WTC11 (cell line): ENCODE results near the gene FHL1. TPM values are rescaled to one million over a fixed set of nuclear protein-coding genes. Genes with fewer than 3 reads are reported as not detected.

Experiments used
- ATAC-seq: fragments of 200-7000 bp; cut with Tn5 transposase; 2 replicates; pipeline ENCODE4 v1.10.0; 2021; ENCODE audit warnings: mild to moderate bottlenecking, moderate library complexity
- CTCF ChIA-PET: fragments of 300-600 bp; sonication (Branson Sonifier 250); formaldehyde crosslinking; loops from one replicate; lab custom pipeline; 2021; ENCODE audit warnings: antibody characterized with exemption; lab: Charles Lee
- POLR2A ChIA-PET: fragments of 350-600 bp; sonication (Branson Sonifier 250); formaldehyde crosslinking; loops from one replicate; lab custom pipeline; 2021; ENCODE audit warnings: antibody characterized with exemption; lab: Charles Lee
- DNase-seq: peaks from one replicate; pipeline ENCODE4 v3.0.0; 2021; ENCODE audit warnings: low spot score
- H3K27ac Mint-ChIP-seq: 2 replicates; pipeline ENCODE4 v1.8.0; 2021; ENCODE audit warnings: mixed read lengths
- H3K27me3 Mint-ChIP-seq: 2 replicates; pipeline ENCODE4 v1.8.0; 2021; ENCODE audit warnings: low read depth, mild to moderate bottlenecking, moderate library complexity, mixed read lengths
- H3K36me3 Mint-ChIP-seq: 2 replicates; pipeline ENCODE4 v1.8.0; 2021; ENCODE audit warnings: mixed read lengths
- H3K4me1 Mint-ChIP-seq: 2 replicates; pipeline ENCODE4 v1.8.0; 2022; ENCODE audit warnings: mixed read lengths
- H3K4me3 Mint-ChIP-seq: 2 replicates; pipeline ENCODE4 v1.8.0; 2021; ENCODE audit warnings: mild to moderate bottlenecking, moderate library complexity, mixed read lengths
- H3K9me3 Mint-ChIP-seq: 2 replicates; pipeline ENCODE4 v1.8.0; 2021; ENCODE audit warnings: mixed read lengths
- ATF1 ChIP-seq: sonication (generic); formaldehyde crosslinking; IDR thresholded peaks from 2 replicates; pipeline ENCODE4 v1.8.1; 2023; ENCODE audit warnings: mild to moderate bottlenecking, moderate library complexity, missing genetic modification reagents
- CREB1 ChIP-seq: sonication (generic); formaldehyde crosslinking; IDR thresholded peaks from 2 replicates; pipeline ENCODE4 v1.8.0; 2023; ENCODE audit warnings: mild to moderate bottlenecking, missing genetic modification reagents
- GRHL2 ChIP-seq: fragments of 250-450 bp; sonication (Bioruptor Pico); IDR thresholded peaks from 2 replicates; pipeline ENCODE4 v1.8.0; 2022; ENCODE audit warnings: mild to moderate bottlenecking, moderate library complexity; ENCODE audit not compliant: insufficient replicate concordance, severe bottlenecking
- NFYB ChIP-seq: sonication (generic); formaldehyde crosslinking; conservative IDR thresholded peaks from 2 replicates; pipeline ENCODE4 v1.8.0; 2022; ENCODE audit warnings: low read depth, missing genetic modification reagents
- NR1H2 ChIP-seq: sonication (generic); formaldehyde crosslinking; IDR thresholded peaks from 2 replicates; pipeline ENCODE4 v1.9.0; 2021; ENCODE audit warnings: mild to moderate bottlenecking, moderate library complexity, missing genetic modification reagents
- RELA ChIP-seq: sonication (generic); formaldehyde crosslinking; IDR thresholded peaks from 2 replicates; pipeline ENCODE4 v1.8.1; 2022; ENCODE audit warnings: missing genetic modification reagents, mild to moderate bottlenecking, borderline replicate concordance
- SP1 ChIP-seq: sonication (generic); formaldehyde crosslinking; conservative IDR thresholded peaks from 2 replicates; pipeline ENCODE4 v1.8.1; 2022; ENCODE audit warnings: missing genetic modification reagents
- TCF7 ChIP-seq: sonication (generic); formaldehyde crosslinking; IDR thresholded peaks from 2 replicates; pipeline ENCODE4 v1.8.0; 2022; ENCODE audit warnings: mild to moderate bottlenecking, low read depth, missing genetic modification reagents, moderate library complexity
- TEAD1 ChIP-seq: sonication (generic); formaldehyde crosslinking; IDR thresholded peaks from 2 replicates; pipeline ENCODE4 v1.8.0; 2022; ENCODE audit warnings: mild to moderate bottlenecking, missing genetic modification reagents
- TP53 ChIP-seq: sonication (generic); formaldehyde crosslinking; IDR thresholded peaks from 2 replicates; pipeline ENCODE4 v1.8.1; 2023; ENCODE audit warnings: mild to moderate bottlenecking, missing genetic modification reagents
- total RNA-seq: library from RNA; stranded (reverse); gene quantifications from 3 replicates; pipeline ENCODE4 v1.2.3, GENCODE V29; 2021
- TF ChIP-seq, protein P1 (sequence below): sonication (generic); formaldehyde crosslinking; IDR thresholded peaks from 2 replicates; pipeline ENCODE4 v1.8.1; 2022; ENCODE audit warnings: low read depth, mild to moderate bottlenecking, moderate library complexity, missing genetic modification reagents, borderline replicate concordance
- TF ChIP-seq, protein P2 (sequence below): sonication (generic); formaldehyde crosslinking; conservative IDR thresholded peaks from 2 replicates; pipeline ENCODE4 v1.8.1; 2022; ENCODE audit warnings: mild to moderate bottlenecking, missing genetic modification reagents
- TF ChIP-seq, protein P3 (sequence below): sonication (generic); formaldehyde crosslinking; IDR thresholded peaks from 2 replicates; pipeline ENCODE4 v1.8.0; 2023; ENCODE audit warnings: mild to moderate bottlenecking, missing genetic modification reagents
- TF ChIP-seq, protein P4 (sequence below): sonication (generic); formaldehyde crosslinking; IDR thresholded peaks from 2 replicates; pipeline ENCODE4 v1.8.0; 2023; ENCODE audit warnings: missing genetic modification reagents
- TF ChIP-seq, protein P5 (sequence below): fragments of 250-450 bp; sonication (Bioruptor Pico); IDR thresholded peaks from 2 replicates; pipeline ENCODE4 v1.9.0; 2021; ENCODE audit warnings: mild to moderate bottlenecking, borderline replicate concordance
- TF ChIP-seq, protein P6 (sequence below): sonication (generic); formaldehyde crosslinking; IDR thresholded peaks from 2 replicates; pipeline ENCODE4 v1.8.1; 2023; ENCODE audit warnings: mild to moderate bottlenecking, missing genetic modification reagents, moderate library complexity
- TF ChIP-seq, protein P7 (sequence below): sonication (generic); formaldehyde crosslinking; IDR thresholded peaks from 2 replicates; pipeline ENCODE4 v1.8.1; 2023; ENCODE audit warnings: mild to moderate bottlenecking, missing genetic modification reagents
- TF ChIP-seq, protein P8 (sequence below): sonication (generic); formaldehyde crosslinking; IDR thresholded peaks from 2 replicates; pipeline ENCODE4 v1.8.0; 2022; ENCODE audit warnings: mild to moderate bottlenecking, missing genetic modification reagents

FHL1 gene
- total RNA-seq, 1 experiment from 2014 or later: 43.5 TPM

DNA sequence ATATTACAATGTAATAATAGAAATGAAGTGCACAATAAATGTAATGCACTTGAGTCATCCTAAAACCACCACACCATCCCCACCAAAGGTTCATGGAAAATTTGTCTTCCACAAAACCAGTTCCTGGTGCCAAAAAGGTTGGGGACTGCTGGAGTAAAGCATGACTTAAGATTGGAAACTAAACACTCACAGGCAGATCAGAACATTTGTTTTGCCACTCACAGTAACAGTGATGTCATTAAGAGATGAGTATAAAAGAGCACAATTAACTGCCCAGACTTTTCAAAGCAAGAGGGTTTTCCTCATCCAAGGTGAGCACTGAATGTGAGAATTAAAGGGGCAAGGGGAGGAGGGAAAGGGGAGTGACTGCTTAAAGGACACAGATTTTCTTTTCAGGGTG is 68.2 kb downstream of the FHL1 start:
- Mint-ChIP-seq H3K27me3 (no peaks in the 10 kb centered on the region), H3K4me3 (no peak overlapping the region), H3K36me3 (peaks cover 9% of the 10 kb centered on the region), H3K4me1 (no peaks in the 10 kb centered on the region), H3K27ac (no peak overlapping the region), H3K9me3 (no peaks in the 10 kb centered on the region)
- CTCF ChIA-PET: no interaction called here
- no peak for ATAC-seq
- POLR2A ChIA-PET: no interaction called here
- TF ChIP-seq TCF7 (CRISPR knock-in tag) (no peak), GRHL2 (CRISPR knock-in tag) (no peak), NFYB (CRISPR knock-in tag) (no peak), CREB1 (no peak), TP53 (CRISPR knock-in tag) (no peak), NR1H2 (CRISPR knock-in tag) (no peak), SP1 (CRISPR knock-in tag) (no peak), TEAD1 (CRISPR knock-in tag) (no peak), ATF1 (CRISPR knock-in tag) (no peak), RELA (no peak)
- TF ChIP-seq, protein P1, sequence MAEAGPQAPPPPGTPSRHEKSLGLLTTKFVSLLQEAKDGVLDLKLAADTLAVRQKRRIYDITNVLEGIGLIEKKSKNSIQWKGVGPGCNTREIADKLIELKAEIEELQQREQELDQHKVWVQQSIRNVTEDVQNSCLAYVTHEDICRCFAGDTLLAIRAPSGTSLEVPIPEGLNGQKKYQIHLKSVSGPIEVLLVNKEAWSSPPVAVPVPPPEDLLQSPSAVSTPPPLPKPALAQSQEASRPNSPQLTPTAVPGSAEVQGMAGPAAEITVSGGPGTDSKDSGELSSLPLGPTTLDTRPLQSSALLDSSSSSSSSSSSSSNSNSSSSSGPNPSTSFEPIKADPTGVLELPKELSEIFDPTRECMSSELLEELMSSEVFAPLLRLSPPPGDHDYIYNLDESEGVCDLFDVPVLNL (CRISPR knock-in tag): no peak
- TF ChIP-seq, protein P2, sequence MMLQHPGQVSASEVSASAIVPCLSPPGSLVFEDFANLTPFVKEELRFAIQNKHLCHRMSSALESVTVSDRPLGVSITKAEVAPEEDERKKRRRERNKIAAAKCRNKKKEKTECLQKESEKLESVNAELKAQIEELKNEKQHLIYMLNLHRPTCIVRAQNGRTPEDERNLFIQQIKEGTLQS (CRISPR knock-in tag): no peak
- TF ChIP-seq, protein P3, sequence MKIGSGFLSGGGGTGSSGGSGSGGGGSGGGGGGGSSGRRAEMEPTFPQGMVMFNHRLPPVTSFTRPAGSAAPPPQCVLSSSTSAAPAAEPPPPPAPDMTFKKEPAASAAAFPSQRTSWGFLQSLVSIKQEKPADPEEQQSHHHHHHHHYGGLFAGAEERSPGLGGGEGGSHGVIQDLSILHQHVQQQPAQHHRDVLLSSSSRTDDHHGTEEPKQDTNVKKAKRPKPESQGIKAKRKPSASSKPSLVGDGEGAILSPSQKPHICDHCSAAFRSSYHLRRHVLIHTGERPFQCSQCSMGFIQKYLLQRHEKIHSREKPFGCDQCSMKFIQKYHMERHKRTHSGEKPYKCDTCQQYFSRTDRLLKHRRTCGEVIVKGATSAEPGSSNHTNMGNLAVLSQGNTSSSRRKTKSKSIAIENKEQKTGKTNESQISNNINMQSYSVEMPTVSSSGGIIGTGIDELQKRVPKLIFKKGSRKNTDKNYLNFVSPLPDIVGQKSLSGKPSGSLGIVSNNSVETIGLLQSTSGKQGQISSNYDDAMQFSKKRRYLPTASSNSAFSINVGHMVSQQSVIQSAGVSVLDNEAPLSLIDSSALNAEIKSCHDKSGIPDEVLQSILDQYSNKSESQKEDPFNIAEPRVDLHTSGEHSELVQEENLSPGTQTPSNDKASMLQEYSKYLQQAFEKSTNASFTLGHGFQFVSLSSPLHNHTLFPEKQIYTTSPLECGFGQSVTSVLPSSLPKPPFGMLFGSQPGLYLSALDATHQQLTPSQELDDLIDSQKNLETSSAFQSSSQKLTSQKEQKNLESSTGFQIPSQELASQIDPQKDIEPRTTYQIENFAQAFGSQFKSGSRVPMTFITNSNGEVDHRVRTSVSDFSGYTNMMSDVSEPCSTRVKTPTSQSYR (CRISPR knock-in tag): no peak
- TF ChIP-seq, protein P4, sequence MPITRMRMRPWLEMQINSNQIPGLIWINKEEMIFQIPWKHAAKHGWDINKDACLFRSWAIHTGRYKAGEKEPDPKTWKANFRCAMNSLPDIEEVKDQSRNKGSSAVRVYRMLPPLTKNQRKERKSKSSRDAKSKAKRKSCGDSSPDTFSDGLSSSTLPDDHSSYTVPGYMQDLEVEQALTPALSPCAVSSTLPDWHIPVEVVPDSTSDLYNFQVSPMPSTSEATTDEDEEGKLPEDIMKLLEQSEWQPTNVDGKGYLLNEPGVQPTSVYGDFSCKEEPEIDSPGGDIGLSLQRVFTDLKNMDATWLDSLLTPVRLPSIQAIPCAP (CRISPR knock-in tag): no peak
- TF ChIP-seq, protein P5, sequence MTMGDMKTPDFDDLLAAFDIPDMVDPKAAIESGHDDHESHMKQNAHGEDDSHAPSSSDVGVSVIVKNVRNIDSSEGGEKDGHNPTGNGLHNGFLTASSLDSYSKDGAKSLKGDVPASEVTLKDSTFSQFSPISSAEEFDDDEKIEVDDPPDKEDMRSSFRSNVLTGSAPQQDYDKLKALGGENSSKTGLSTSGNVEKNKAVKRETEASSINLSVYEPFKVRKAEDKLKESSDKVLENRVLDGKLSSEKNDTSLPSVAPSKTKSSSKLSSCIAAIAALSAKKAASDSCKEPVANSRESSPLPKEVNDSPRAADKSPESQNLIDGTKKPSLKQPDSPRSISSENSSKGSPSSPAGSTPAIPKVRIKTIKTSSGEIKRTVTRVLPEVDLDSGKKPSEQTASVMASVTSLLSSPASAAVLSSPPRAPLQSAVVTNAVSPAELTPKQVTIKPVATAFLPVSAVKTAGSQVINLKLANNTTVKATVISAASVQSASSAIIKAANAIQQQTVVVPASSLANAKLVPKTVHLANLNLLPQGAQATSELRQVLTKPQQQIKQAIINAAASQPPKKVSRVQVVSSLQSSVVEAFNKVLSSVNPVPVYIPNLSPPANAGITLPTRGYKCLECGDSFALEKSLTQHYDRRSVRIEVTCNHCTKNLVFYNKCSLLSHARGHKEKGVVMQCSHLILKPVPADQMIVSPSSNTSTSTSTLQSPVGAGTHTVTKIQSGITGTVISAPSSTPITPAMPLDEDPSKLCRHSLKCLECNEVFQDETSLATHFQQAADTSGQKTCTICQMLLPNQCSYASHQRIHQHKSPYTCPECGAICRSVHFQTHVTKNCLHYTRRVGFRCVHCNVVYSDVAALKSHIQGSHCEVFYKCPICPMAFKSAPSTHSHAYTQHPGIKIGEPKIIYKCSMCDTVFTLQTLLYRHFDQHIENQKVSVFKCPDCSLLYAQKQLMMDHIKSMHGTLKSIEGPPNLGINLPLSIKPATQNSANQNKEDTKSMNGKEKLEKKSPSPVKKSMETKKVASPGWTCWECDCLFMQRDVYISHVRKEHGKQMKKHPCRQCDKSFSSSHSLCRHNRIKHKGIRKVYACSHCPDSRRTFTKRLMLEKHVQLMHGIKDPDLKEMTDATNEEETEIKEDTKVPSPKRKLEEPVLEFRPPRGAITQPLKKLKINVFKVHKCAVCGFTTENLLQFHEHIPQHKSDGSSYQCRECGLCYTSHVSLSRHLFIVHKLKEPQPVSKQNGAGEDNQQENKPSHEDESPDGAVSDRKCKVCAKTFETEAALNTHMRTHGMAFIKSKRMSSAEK (CRISPR knock-in tag): no peak
- TF ChIP-seq, protein P6, sequence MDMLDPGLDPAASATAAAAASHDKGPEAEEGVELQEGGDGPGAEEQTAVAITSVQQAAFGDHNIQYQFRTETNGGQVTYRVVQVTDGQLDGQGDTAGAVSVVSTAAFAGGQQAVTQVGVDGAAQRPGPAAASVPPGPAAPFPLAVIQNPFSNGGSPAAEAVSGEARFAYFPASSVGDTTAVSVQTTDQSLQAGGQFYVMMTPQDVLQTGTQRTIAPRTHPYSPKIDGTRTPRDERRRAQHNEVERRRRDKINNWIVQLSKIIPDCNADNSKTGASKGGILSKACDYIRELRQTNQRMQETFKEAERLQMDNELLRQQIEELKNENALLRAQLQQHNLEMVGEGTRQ (CRISPR knock-in tag): no peak
- TF ChIP-seq, protein P7, sequence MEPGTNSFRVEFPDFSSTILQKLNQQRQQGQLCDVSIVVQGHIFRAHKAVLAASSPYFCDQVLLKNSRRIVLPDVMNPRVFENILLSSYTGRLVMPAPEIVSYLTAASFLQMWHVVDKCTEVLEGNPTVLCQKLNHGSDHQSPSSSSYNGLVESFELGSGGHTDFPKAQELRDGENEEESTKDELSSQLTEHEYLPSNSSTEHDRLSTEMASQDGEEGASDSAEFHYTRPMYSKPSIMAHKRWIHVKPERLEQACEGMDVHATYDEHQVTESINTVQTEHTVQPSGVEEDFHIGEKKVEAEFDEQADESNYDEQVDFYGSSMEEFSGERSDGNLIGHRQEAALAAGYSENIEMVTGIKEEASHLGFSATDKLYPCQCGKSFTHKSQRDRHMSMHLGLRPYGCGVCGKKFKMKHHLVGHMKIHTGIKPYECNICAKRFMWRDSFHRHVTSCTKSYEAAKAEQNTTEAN (CRISPR knock-in tag): no peak
- TF ChIP-seq, protein P8, sequence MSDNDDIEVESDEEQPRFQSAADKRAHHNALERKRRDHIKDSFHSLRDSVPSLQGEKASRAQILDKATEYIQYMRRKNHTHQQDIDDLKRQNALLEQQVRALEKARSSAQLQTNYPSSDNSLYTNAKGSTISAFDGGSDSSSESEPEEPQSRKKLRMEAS (CRISPR knock-in tag): no peak
- DNase-seq: no peak
